ENCODE results near the gene UCHL5. TPM values are rescaled to one million over a fixed set of nuclear protein-coding genes. Genes with fewer than 3 reads are reported as not detected.

UCHL5 gene
- total and polyA plus RNA-seq, 2 donors (not counting 1 experiment from before 2014, with no cell fraction given), result 19.5 to 29.6 TPM

GRCh38 chr1:193077991-193078390 is 18.8 kb upstream of the UCHL5 start:
- H3K36me3 ChIP-seq (ENCODE audit: control insufficient read depth, insufficient read depth, low read length), result peaks cover 3% of the 10 kb centered on the region
- no peak overlapping the region for H3K27ac ChIP-seq (ENCODE audit: insufficient read depth, low read length)
- no peaks in the 10 kb centered on the region for H3K9me3 ChIP-seq (ENCODE audit: control insufficient read depth, insufficient read depth, low read depth, low read length)
- no peak overlapping the region for H3K4me2 ChIP-seq (ENCODE audit: extremely low read depth, insufficient read depth, low read length)
- H3K79me2 ChIP-seq (ENCODE audit: control insufficient read depth, insufficient read depth, low read length), result peaks cover 8% of the 10 kb centered on the region
- no peaks in the 10 kb centered on the region for H4K20me1 ChIP-seq (ENCODE audit: control insufficient read depth, extremely low read depth, insufficient read depth, low read length)
- H3K4me3 ChIP-seq (replicated peaks in 1 of 4; ENCODE audit: control extremely low read depth in 1 of 4, insufficient read depth in 1 of 4, low read depth in 3 of 4, low read length in 4 of 4), result no peak overlapping the region
- DNase-seq (ENCODE audit: low read depth in 2 of 2), result peak in 1 of 2 donors; percentile 63
- H2AFZ ChIP-seq (ENCODE audit: low read length), result no peak overlapping the region
- no peak overlapping the region for H3K9ac ChIP-seq (ENCODE audit: insufficient read depth, low read length)
- no peaks in the 10 kb centered on the region for H3K27me3 ChIP-seq (ENCODE audit: control insufficient read depth, insufficient read depth, low read length)
- TF ChIP-seq CTCF (conservative IDR thresholded peaks at IDR 0.05 in 1 of 2, IDR thresholded peaks at IDR 0.05 in 1 of 2; ENCODE audit: low read depth in 1 of 2, low read length in 2 of 2) (no peak), EZH2 (IDR thresholded peaks at IDR 0.05; ENCODE audit: low read length, missing control alignments) (no peak)
- no peaks in the 10 kb centered on the region for H3K4me1 ChIP-seq (ENCODE audit: control insufficient read depth, extremely low read depth, insufficient read depth, low read length)

GRCh38 chr1:193070942-193071341 is 11.8 kb upstream of the UCHL5 start:
- Histone ChIP-seq H3K27me3 (ENCODE audit: control insufficient read depth, insufficient read depth, low read length) (no peaks in the 10 kb centered on the region), H3K4me2 (ENCODE audit: extremely low read depth, insufficient read depth, low read length) (no peak overlapping the region)

GRCh38 chr1:193070386-193070753 is 11.2 kb upstream of the UCHL5 start:
- H3K4me3 ChIP-seq (replicated peaks in 1 of 4; ENCODE audit: control extremely low read depth in 1 of 4, insufficient read depth in 1 of 4, low read depth in 3 of 4, low read length in 4 of 4), result no peak overlapping the region
- no peaks in the 10 kb centered on the region for H3K36me3 ChIP-seq (ENCODE audit: control insufficient read depth, insufficient read depth, low read length)
- no peak overlapping the region for H3K4me2 ChIP-seq (ENCODE audit: extremely low read depth, insufficient read depth, low read length)
- no peaks in the 10 kb centered on the region for H4K20me1 ChIP-seq (ENCODE audit: control insufficient read depth, extremely low read depth, insufficient read depth, low read length)
- no peaks in the 10 kb centered on the region for H3K27me3 ChIP-seq (ENCODE audit: control insufficient read depth, insufficient read depth, low read length)
- TF ChIP-seq CTCF (conservative IDR thresholded peaks at IDR 0.05 in 1 of 2, IDR thresholded peaks at IDR 0.05 in 1 of 2; ENCODE audit: low read depth in 1 of 2, low read length in 2 of 2), result no peak
- TF ChIP-seq EZH2 (IDR thresholded peaks at IDR 0.05; ENCODE audit: low read length, missing control alignments), result no peak
- no peak overlapping the region for H3K9ac ChIP-seq (ENCODE audit: insufficient read depth, low read length)
- no peaks in the 10 kb centered on the region for H3K9me3 ChIP-seq (ENCODE audit: control insufficient read depth, insufficient read depth, low read depth, low read length)
- H2AFZ ChIP-seq (ENCODE audit: low read length), result no peak overlapping the region
- DNase-seq (ENCODE audit: low read depth in 2 of 2), result no peak
- H3K79me2 ChIP-seq (ENCODE audit: control insufficient read depth, insufficient read depth, low read length), result peaks cover 41% of the 10 kb centered on the region
- no peaks in the 10 kb centered on the region for H3K4me1 ChIP-seq (ENCODE audit: control insufficient read depth, extremely low read depth, insufficient read depth, low read length)
- no peak overlapping the region for H3K27ac ChIP-seq (ENCODE audit: insufficient read depth, low read length)

More at GRCh38 chr1:193070942-193071341, 11.8 kb upstream of the UCHL5 start:
- Histone ChIP-seq H3K9ac (ENCODE audit: insufficient read depth, low read length) (no peak overlapping the region), H2AFZ (ENCODE audit: low read length) (no peak overlapping the region), H4K20me1 (ENCODE audit: control insufficient read depth, extremely low read depth, insufficient read depth, low read length) (no peaks in the 10 kb centered on the region), H3K27ac (ENCODE audit: insufficient read depth, low read length) (no peak overlapping the region), H3K36me3 (ENCODE audit: control insufficient read depth, insufficient read depth, low read length) (no peaks in the 10 kb centered on the region), H3K79me2 (ENCODE audit: control insufficient read depth, insufficient read depth, low read length) (peaks cover 39% of the 10 kb centered on the region), H3K4me3 (replicated peaks in 1 of 4; ENCODE audit: control extremely low read depth in 1 of 4, insufficient read depth in 1 of 4, low read depth in 3 of 4, low read length in 4 of 4) (no peak overlapping the region), H3K4me1 (ENCODE audit: control insufficient read depth, extremely low read depth, insufficient read depth, low read length) (no peaks in the 10 kb centered on the region), H3K9me3 (ENCODE audit: control insufficient read depth, insufficient read depth, low read depth, low read length) (no peaks in the 10 kb centered on the region)
- DNase-seq (ENCODE audit: low read depth in 2 of 2), result no peak
- no peak for TF ChIP-seq CTCF (conservative IDR thresholded peaks at IDR 0.05 in 1 of 2, IDR thresholded peaks at IDR 0.05 in 1 of 2; ENCODE audit: low read depth in 1 of 2, low read length in 2 of 2)
- TF ChIP-seq EZH2 (IDR thresholded peaks at IDR 0.05; ENCODE audit: low read length, missing control alignments), result no peak

All from fibroblast of lung (primary cell).